ENCODE data around the gene STARD4.

DNA sequence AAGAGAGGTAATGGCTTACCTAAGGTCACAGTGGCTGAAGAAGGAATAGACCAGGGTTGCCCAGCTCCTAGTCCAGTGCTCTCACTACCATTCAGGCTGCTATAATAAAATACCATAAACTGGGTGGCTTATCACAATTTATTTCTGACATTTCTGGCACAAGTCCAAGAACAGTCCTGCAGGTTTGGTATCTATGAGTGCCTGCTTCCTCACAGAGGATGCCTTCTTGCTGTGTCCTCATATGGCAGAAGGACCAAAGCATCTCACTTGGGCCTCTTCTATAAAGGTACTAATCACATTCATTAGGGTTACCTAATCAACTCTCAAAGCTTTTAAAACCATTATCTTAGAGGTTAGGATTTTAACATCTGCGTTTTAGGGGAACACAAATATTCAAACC lies 17.2 kb downstream of the STARD4 start:
- TF ChIP-seq, protein P1, sequence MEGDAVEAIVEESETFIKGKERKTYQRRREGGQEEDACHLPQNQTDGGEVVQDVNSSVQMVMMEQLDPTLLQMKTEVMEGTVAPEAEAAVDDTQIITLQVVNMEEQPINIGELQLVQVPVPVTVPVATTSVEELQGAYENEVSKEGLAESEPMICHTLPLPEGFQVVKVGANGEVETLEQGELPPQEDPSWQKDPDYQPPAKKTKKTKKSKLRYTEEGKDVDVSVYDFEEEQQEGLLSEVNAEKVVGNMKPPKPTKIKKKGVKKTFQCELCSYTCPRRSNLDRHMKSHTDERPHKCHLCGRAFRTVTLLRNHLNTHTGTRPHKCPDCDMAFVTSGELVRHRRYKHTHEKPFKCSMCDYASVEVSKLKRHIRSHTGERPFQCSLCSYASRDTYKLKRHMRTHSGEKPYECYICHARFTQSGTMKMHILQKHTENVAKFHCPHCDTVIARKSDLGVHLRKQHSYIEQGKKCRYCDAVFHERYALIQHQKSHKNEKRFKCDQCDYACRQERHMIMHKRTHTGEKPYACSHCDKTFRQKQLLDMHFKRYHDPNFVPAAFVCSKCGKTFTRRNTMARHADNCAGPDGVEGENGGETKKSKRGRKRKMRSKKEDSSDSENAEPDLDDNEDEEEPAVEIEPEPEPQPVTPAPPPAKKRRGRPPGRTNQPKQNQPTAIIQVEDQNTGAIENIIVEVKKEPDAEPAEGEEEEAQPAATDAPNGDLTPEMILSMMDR (conservative IDR thresholded peaks at IDR 0.05; ENCODE audit: low read length), result no peak
- no peak for TF ChIP-seq EZH2phosphoT487 (IDR thresholded peaks at IDR 0.05; ENCODE audit: borderline replicate concordance)
